Mesothelial cell of epicardium (in vitro differentiated cells): ENCODE data around the gene MAGI2. TPM values are rescaled to one million over a fixed set of nuclear protein-coding genes. Genes with fewer than 3 reads are reported as not detected.

Experiments used
- DNase-seq, 2 experiments: peaks; one replicate each; pipeline ENCODE4 v3.0.0; 2021; ENCODE audit warnings: low spot score in 2 of 2; ENCODE audit not compliant: unreplicated experiment in 2 of 2
- H3K27ac Mint-ChIP-seq: 2 replicates; pipeline ENCODE4 v1.8.0; 2021; ENCODE audit warnings: mixed read lengths
- H3K27me3 Mint-ChIP-seq: 2 replicates; pipeline ENCODE4 v1.8.0; 2021; ENCODE audit warnings: low read depth, mixed read lengths
- H3K36me3 Mint-ChIP-seq: 2 replicates; pipeline ENCODE4 v1.8.0; 2021; ENCODE audit warnings: mixed read lengths
- H3K4me1 Mint-ChIP-seq: 2 replicates; pipeline ENCODE4 v1.8.0; 2021; ENCODE audit warnings: mixed read lengths
- H3K4me3 Mint-ChIP-seq: 2 replicates; pipeline ENCODE4 v1.8.0; 2021; ENCODE audit warnings: mild to moderate bottlenecking, moderate library complexity, mixed read lengths
- H3K9me3 Mint-ChIP-seq: 2 replicates; pipeline ENCODE4 v1.8.0; 2021; ENCODE audit warnings: mixed read lengths
- total RNA-seq: library from RNA; stranded (reverse); gene quantifications from 3 replicates; pipeline ENCODE4 v1.2.1, GENCODE V29; 2021
- TF ChIP-seq, protein P1 (sequence below): fragments of 200-600 bp; sonication (generic); IDR thresholded peaks from one replicate; pipeline ENCODE4 v1.5.0; 2021; ENCODE audit warnings: antibody characterized with exemption; ENCODE audit not compliant: unreplicated experiment

MAGI2 gene
- total RNA-seq, 1 donor from 2014 or later = 38.4 TPM

GRCh38 chr7:78472519-78472918, 980.9 kb downstream of the MAGI2 start:
- peak overlapping the region; percentile 91 for H3K27ac Mint-ChIP-seq
- H3K9me3 Mint-ChIP-seq = no peaks in the 10 kb centered on the region
- H3K4me1 Mint-ChIP-seq = peaks cover 26% of the 10 kb centered on the region
- peaks cover 17% of the 10 kb centered on the region for H3K27me3 Mint-ChIP-seq
- TF ChIP-seq, protein P1, sequence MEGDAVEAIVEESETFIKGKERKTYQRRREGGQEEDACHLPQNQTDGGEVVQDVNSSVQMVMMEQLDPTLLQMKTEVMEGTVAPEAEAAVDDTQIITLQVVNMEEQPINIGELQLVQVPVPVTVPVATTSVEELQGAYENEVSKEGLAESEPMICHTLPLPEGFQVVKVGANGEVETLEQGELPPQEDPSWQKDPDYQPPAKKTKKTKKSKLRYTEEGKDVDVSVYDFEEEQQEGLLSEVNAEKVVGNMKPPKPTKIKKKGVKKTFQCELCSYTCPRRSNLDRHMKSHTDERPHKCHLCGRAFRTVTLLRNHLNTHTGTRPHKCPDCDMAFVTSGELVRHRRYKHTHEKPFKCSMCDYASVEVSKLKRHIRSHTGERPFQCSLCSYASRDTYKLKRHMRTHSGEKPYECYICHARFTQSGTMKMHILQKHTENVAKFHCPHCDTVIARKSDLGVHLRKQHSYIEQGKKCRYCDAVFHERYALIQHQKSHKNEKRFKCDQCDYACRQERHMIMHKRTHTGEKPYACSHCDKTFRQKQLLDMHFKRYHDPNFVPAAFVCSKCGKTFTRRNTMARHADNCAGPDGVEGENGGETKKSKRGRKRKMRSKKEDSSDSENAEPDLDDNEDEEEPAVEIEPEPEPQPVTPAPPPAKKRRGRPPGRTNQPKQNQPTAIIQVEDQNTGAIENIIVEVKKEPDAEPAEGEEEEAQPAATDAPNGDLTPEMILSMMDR = no peak
- H3K36me3 Mint-ChIP-seq = no peaks in the 10 kb centered on the region
- no peak for DNase-seq
- H3K4me3 Mint-ChIP-seq = no peak overlapping the region

GRCh38 chr7:78465894-78466293, 987.6 kb downstream of the MAGI2 start:
- no peaks in the 10 kb centered on the region for H3K9me3 Mint-ChIP-seq
- no peak overlapping the region for H3K27ac Mint-ChIP-seq
- TF ChIP-seq, protein P1 = no peak
- no peaks in the 10 kb centered on the region for H3K36me3 Mint-ChIP-seq
- H3K4me1 Mint-ChIP-seq = peaks cover 6% of the 10 kb centered on the region
- no peak overlapping the region for H3K4me3 Mint-ChIP-seq
- H3K27me3 Mint-ChIP-seq = peaks cover 49% of the 10 kb centered on the region
- DNase-seq = no peak

- TF ChIP-seq, protein P1 = no peak
- no peaks in the 10 kb centered on the region for H3K9me3 Mint-ChIP-seq
- DNase-seq = no peak
- peaks cover 41% of the 10 kb centered on the region for H3K27me3 Mint-ChIP-seq
- no peaks in the 10 kb centered on the region for H3K4me1 Mint-ChIP-seq
- no peaks in the 10 kb centered on the region for H3K36me3 Mint-ChIP-seq
- no peak overlapping the region for H3K4me3 Mint-ChIP-seq
- no peak overlapping the region for H3K27ac Mint-ChIP-seq
Observed at GRCh38 chr7:78463039-78463438, 990.4 kb downstream of the MAGI2 start.

DNA sequence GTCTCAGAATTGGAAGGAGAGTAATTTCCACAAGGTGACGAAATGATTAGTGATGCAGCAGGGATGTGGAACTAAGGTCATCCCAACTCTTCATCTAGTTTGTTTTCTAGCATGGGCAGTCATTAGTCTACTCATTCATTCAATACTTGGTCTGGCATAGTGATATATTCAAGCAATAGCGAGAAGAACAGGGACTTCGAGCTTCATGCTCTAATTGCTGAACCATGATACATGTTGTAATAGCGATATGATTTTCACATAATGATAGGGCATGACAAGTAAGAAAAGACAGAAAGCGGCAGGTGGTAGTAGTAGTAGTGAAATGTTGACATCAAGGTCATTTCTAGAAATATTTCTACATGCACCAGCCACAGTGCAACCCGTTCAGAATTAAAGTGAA, 1002.8 kb downstream of the MAGI2 start:
- no peak for DNase-seq
- Mint-ChIP-seq H3K9me3 (no peaks in the 10 kb centered on the region), H3K27ac (no peak overlapping the region), H3K27me3 (peaks cover 14% of the 10 kb centered on the region), H3K4me1 (peaks cover 4% of the 10 kb centered on the region), H3K4me3 (no peak overlapping the region), H3K36me3 (no peaks in the 10 kb centered on the region)
- TF ChIP-seq, protein P1 = no peak

DNA sequence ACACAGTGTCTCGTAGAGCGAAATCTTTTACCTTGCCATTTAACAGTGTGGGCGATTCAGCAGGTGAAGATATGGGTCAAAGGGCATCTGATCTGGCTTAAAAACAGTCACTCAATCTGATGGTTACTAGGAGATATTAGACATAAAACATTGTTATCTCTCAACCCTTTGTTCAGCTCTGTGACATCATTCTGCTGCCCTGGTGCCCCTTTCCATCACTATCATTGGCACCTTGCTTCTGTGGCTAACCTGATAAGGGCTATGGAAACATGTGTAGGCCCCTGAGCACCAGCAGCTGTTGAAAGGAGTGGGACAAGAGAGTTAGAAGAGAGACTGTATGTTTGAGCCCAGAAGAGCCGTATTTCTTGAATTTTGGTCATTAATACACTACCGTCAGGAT, 1004.6 kb downstream of the MAGI2 start:
- Mint-ChIP-seq H3K4me3 (no peak overlapping the region), H3K36me3 (no peaks in the 10 kb centered on the region), H3K27ac (no peak overlapping the region), H3K4me1 (peaks cover 4% of the 10 kb centered on the region), H3K9me3 (no peaks in the 10 kb centered on the region), H3K27me3 (peaks cover 7% of the 10 kb centered on the region)
- TF ChIP-seq, protein P1 = no peak
- DNase-seq = no peak

DNA sequence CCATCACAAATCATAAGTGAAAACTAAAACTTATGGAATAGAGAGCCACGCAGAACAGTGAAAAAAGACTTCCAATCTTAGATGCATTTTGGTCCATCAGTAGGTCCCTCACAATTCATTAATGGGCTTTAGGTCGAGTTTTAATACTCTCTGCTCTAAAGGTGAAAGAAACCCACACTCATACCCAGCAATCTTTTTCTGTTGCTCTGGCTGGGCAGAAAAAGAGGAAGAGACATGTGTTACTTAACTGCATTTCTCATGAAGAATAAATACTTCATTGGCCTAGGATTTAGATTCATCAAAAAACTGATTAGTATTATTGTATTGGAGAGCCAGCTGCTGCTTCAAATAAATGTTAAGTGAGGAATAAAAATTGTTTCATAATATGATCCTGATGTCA, 1009.2 kb downstream of the MAGI2 start:
- Mint-ChIP-seq H3K36me3 (no peaks in the 10 kb centered on the region), H3K4me1 (peaks cover 8% of the 10 kb centered on the region), H3K27ac (no peak overlapping the region), H3K27me3 (peaks cover 5% of the 10 kb centered on the region), H3K9me3 (no peaks in the 10 kb centered on the region), H3K4me3 (no peak overlapping the region)
- DNase-seq = no peak
- TF ChIP-seq, protein P1 = no peak
